Duodenal mucosa (tissue), 2 donors: ENCODE results near the gene PARD6A.

Experiments
- H3K27ac ChIP-seq: one replicate; pipeline ENCODE4 v1.7.0; 2013; ENCODE audit warnings: low read depth, low read length
- H3K27me3 ChIP-seq, 2 donors: one replicate each; pipeline ENCODE4 v1.7.0; 2013; ENCODE audit warnings: low read length in 2 of 2, control low read depth in 1 of 2; ENCODE audit not compliant: insufficient read depth in 2 of 2, control insufficient read depth in 1 of 2
- H3K36me3 ChIP-seq, 2 donors: one replicate each; pipeline ENCODE4 v1.7.0; 2013; ENCODE audit warnings: low read length in 2 of 2, control low read depth in 1 of 2; ENCODE audit not compliant: insufficient read depth in 2 of 2, control insufficient read depth in 1 of 2
- H3K4me1 ChIP-seq, 2 donors: one replicate each; pipeline ENCODE4 v1.7.0; 2013; ENCODE audit warnings: low read length in 2 of 2, control low read depth in 1 of 2; ENCODE audit not compliant: insufficient read depth in 2 of 2, control insufficient read depth in 1 of 2
- H3K4me3 ChIP-seq, 2 donors: one replicate each; pipeline ENCODE4 v1.7.0; 2013; ENCODE audit warnings: low read length in 2 of 2, low read depth in 1 of 2
- H3K9ac ChIP-seq, 2 donors: one replicate each; pipeline ENCODE4 v1.7.0; 2013; ENCODE audit warnings: low read length in 2 of 2, low read depth in 1 of 2
- H3K9me3 ChIP-seq, 2 donors: one replicate each; pipeline ENCODE4 v1.7.0; 2013; ENCODE audit warnings: low read length in 2 of 2, control low read depth in 1 of 2; ENCODE audit not compliant: control insufficient read depth in 1 of 2

The PARD6A gene

DNA sequence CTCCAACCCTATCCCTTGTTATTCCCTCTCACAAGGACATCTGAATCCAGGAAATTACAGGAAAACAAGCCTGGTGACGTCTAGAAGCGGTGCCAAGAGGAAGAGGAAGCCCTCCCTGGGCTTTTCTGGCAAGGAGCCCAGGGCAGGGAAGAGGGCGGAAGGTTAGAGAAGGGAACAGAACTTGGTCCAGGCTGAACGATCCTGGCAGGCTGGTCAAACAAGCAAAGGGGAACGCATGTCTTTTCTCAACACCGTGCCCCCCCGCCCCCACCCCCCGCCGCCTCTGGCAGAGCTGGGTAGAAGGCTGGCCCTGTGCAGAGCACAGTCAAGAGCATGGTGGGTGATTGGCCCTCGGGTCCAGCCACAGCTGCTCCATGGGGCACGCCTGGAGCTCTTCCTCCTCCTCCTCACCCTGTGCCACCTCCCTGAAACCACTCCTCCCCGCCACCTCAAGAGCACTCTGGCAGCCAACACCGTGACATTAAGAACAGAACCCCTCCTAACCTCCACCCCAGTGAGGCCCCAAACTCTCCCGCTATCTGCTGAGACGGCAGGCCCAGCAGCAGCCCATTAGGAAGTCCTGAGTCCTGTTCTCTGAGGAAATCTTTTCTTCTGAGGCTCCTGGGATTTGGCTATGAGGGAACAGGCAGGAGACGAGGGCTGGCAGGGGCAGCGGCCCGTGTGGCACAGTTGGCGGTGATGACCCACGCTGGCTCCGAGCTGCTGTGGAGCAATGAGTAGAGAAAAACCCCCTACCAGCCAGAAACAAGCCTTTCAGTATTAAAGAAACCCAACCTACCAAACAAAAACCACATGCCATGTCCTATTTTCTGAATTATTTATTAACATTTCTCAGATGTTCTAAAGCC lies 13.2 kb downstream of the PARD6A start:
- Histone ChIP-seq H3K9me3 (no peaks in the 10 kb centered on the region), H3K4me3 (no peak overlapping the region), H3K27ac (peak overlapping the region; percentile 24), H3K9ac (peak overlapping the region in 1 of 2 donors; percentile 31), H3K4me1 (peaks cover 18 to 21% of the 10 kb centered on the region in 2 donors), H3K36me3 (peaks cover 0 to 8% of the 10 kb centered on the region in 2 donors), H3K27me3 (no peaks in the 10 kb centered on the region)

DNA sequence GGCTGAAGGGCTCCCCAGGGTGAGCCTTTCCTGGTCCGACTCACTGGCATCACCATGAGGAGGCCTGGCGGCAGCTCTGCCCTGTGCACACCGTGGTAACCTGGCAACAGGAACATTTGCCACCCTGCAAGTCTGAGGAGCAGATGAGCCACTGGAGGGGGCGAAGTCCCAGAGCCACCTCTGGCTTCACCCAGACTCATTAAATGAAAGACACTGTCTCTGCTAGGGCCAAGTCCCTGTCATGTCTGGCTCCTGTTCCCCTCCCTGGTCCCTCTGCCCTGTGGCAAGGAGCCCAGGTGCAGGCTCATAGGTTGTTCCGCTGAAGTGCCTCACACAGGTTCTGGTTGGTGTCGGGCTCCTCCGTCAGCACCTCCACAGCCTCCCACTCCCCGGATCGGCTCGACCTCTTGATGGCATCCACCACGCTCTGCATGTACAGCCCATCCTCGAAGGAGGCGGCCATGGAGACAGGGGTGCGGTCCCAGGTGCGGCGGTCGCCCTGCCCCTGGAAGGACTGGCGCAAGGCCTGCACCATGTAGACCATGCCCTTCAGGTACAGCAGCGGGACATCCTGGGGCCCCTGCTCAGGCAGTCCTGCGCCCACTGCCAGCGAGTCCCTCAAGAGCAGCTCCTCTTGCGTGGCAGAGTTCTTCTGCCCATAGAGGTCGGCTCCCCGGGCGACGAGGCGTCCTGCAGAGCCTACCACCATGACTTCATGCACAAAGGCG lies 14.3 kb downstream of the PARD6A start:
- H3K4me3 ChIP-seq: no peak overlapping the region
- H3K9ac ChIP-seq: no peak overlapping the region
- H3K27me3 ChIP-seq: no peaks in the 10 kb centered on the region
- H3K27ac ChIP-seq: no peak overlapping the region
- no peaks in the 10 kb centered on the region for H3K9me3 ChIP-seq
- peaks cover 18 to 21% of the 10 kb centered on the region in 2 donors for H3K4me1 ChIP-seq
- peaks cover 0 to 8% of the 10 kb centered on the region in 2 donors for H3K36me3 ChIP-seq

DNA sequence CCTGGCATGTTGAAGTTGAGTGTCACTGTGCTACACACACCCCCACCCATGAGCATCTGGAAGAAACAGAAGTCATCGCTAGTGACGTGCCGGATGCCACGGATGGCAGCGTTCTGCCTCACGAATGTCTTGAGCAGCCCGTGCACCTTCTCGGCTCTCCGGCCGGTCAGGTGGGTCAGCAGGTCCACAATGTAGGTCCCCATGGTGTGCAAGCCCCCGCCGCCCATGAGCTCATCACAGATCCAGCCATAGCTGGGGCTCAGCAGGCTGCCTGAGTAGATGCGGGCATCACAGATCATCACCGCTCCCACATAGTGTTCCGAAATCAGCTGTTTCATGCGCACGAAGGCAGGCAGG lies 14.8 kb downstream of the PARD6A start:
- no peaks in the 10 kb centered on the region for H3K9me3 ChIP-seq
- H3K27ac ChIP-seq: no peak overlapping the region
- no peak overlapping the region for H3K4me3 ChIP-seq
- H3K9ac ChIP-seq: no peak overlapping the region
- H3K36me3 ChIP-seq: peaks cover 0 to 8% of the 10 kb centered on the region in 2 donors
- no peaks in the 10 kb centered on the region for H3K27me3 ChIP-seq
- H3K4me1 ChIP-seq: peaks cover 18 to 21% of the 10 kb centered on the region in 2 donors

- Histone ChIP-seq H3K27me3 (no peaks in the 10 kb centered on the region), H3K4me3 (no peak overlapping the region), H3K27ac (no peak overlapping the region), H3K4me1 (peaks cover 18 to 21% of the 10 kb centered on the region in 2 donors), H3K9ac (no peak overlapping the region), H3K36me3 (peaks cover 0 to 8% of the 10 kb centered on the region in 2 donors), H3K9me3 (no peaks in the 10 kb centered on the region)
Measured at GRCh38 chr16:67675999-67676398, 15.2 kb downstream of the PARD6A start.

GRCh38 chr16:67676516-67676915 lies 15.8 kb downstream of the PARD6A start:
- no peaks in the 10 kb centered on the region for H3K9me3 ChIP-seq
- H3K36me3 ChIP-seq: peaks cover 0 to 8% of the 10 kb centered on the region in 2 donors
- peaks cover 18 to 21% of the 10 kb centered on the region in 2 donors for H3K4me1 ChIP-seq
- H3K27ac ChIP-seq: no peak overlapping the region
- H3K27me3 ChIP-seq: no peaks in the 10 kb centered on the region
- no peak overlapping the region for H3K9ac ChIP-seq
- no peak overlapping the region for H3K4me3 ChIP-seq

GRCh38 chr16:67676939-67677338 lies 16.2 kb downstream of the PARD6A start:
- Histone ChIP-seq H3K4me3 (no peak overlapping the region), H3K27me3 (no peaks in the 10 kb centered on the region), H3K9me3 (no peaks in the 10 kb centered on the region), H3K4me1 (peaks cover 18 to 21% of the 10 kb centered on the region in 2 donors), H3K36me3 (peaks cover 0 to 8% of the 10 kb centered on the region in 2 donors), H3K9ac (no peak overlapping the region), H3K27ac (no peak overlapping the region)

DNA sequence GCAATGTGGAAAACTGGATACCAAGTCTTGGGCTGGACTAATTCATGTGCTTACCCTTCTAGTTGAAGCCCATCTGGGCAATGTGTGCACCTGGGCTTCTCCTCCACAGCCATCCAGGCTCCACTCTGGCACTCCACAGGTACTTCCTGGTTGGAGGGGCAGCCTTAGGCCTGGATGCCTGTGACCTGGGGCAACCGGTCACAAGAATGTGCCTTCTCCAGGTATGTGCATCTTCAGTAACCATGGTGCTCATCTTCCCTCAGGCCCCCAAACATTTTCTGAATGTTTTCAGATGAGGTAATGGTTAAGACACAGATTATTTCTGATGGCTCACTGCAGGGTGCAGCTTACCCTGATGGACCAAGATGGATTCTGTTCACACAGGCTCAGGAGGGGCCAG lies 17.0 kb downstream of the PARD6A start:
- Histone ChIP-seq H3K4me1 (peaks cover 18 to 21% of the 10 kb centered on the region in 2 donors), H3K9ac (no peak overlapping the region), H3K27me3 (no peaks in the 10 kb centered on the region), H3K36me3 (peaks cover 0 to 8% of the 10 kb centered on the region in 2 donors), H3K9me3 (no peaks in the 10 kb centered on the region), H3K27ac (no peak overlapping the region), H3K4me3 (no peak overlapping the region)

GRCh38 chr16:67678354-67679023 lies 17.7 kb downstream of the PARD6A start:
- Histone ChIP-seq H3K4me1 (peaks cover 10 to 14% of the 10 kb centered on the region in 2 donors), H3K9me3 (no peaks in the 10 kb centered on the region), H3K27ac (no peak overlapping the region), H3K27me3 (no peaks in the 10 kb centered on the region), H3K9ac (no peak overlapping the region), H3K36me3 (peaks cover 0 to 16% of the 10 kb centered on the region in 2 donors), H3K4me3 (no peak overlapping the region)

DNA sequence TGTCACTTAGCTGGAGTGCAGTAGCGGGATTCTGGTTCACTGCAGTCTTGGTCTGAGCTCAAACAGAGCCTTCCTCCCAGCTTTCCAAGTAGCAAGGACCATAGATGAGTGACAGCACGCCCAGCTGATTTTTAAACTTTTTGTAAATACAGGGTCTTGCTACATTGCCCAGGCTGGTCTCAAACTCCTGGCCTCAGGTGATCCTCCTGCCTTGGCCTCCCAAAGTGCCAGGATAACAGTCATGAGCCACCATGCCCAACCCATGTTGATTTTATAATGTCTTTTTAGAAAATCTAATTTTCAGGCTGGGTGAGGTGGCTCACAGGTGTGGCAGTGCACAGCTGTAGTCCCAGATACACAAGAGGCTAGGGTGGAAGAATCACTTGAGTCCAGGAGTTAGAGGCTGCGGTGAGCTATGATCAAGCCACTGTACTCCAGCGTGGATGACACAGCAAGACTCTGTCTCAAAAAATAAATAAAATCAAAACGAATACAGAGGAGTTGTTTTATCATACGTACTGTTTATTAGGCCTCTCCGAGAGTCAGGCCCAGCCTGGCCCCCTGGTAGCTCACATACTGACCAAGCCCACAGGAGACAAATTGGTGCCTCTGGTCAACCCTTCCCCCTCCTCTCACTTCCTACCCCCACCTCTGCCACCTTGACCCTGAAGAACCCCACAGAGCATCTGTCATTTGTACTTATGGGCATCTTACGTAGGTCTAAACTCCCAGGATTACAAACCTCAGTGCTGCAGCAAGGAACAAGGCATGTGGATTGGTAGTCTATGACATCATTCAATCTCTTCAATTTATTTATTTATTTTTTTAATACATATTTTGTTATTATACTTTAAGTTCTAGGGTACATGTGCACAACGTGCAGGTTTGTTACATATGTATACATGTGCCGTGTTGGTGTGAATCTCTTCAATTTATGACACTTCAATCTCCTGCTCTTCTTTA lies 19.5 kb downstream of the PARD6A start:
- Histone ChIP-seq H3K9ac (no peak overlapping the region), H3K27ac (no peak overlapping the region), H3K36me3 (peaks cover 6 to 27% of the 10 kb centered on the region in 2 donors), H3K4me3 (no peak overlapping the region), H3K9me3 (no peaks in the 10 kb centered on the region), H3K4me1 (no peaks in the 10 kb centered on the region), H3K27me3 (no peaks in the 10 kb centered on the region)
